ENCODE results near the gene SYCP1. TPM values are rescaled to one million over a fixed set of nuclear protein-coding genes. Genes with fewer than 3 reads are reported as not detected.

Gene SYCP1
- total and polyA plus RNA-seq, 2 experiments from 2014 or later, result 0.24 to 0.66 TPM

GRCh38 chr1:115036814-115037507 is 182.3 kb downstream of the SYCP1 start:
- TF ChIP-seq STAT1 (IDR thresholded peaks at IDR 0.05; ENCODE audit: unreplicated experiment), result no peak
- TF ChIP-seq, protein P1, sequence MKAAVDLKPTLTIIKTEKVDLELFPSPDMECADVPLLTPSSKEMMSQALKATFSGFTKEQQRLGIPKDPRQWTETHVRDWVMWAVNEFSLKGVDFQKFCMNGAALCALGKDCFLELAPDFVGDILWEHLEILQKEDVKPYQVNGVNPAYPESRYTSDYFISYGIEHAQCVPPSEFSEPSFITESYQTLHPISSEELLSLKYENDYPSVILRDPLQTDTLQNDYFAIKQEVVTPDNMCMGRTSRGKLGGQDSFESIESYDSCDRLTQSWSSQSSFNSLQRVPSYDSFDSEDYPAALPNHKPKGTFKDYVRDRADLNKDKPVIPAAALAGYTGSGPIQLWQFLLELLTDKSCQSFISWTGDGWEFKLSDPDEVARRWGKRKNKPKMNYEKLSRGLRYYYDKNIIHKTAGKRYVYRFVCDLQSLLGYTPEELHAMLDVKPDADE (IDR thresholded peaks at IDR 0.05), result no peak
- TF ChIP-seq REST (IDR thresholded peaks at IDR 0.05; ENCODE audit: unreplicated experiment), result no peak
- no peak for TF ChIP-seq NANOG (IDR thresholded peaks at IDR 0.05; ENCODE audit: borderline replicate concordance)
- TF ChIP-seq, protein P2, sequence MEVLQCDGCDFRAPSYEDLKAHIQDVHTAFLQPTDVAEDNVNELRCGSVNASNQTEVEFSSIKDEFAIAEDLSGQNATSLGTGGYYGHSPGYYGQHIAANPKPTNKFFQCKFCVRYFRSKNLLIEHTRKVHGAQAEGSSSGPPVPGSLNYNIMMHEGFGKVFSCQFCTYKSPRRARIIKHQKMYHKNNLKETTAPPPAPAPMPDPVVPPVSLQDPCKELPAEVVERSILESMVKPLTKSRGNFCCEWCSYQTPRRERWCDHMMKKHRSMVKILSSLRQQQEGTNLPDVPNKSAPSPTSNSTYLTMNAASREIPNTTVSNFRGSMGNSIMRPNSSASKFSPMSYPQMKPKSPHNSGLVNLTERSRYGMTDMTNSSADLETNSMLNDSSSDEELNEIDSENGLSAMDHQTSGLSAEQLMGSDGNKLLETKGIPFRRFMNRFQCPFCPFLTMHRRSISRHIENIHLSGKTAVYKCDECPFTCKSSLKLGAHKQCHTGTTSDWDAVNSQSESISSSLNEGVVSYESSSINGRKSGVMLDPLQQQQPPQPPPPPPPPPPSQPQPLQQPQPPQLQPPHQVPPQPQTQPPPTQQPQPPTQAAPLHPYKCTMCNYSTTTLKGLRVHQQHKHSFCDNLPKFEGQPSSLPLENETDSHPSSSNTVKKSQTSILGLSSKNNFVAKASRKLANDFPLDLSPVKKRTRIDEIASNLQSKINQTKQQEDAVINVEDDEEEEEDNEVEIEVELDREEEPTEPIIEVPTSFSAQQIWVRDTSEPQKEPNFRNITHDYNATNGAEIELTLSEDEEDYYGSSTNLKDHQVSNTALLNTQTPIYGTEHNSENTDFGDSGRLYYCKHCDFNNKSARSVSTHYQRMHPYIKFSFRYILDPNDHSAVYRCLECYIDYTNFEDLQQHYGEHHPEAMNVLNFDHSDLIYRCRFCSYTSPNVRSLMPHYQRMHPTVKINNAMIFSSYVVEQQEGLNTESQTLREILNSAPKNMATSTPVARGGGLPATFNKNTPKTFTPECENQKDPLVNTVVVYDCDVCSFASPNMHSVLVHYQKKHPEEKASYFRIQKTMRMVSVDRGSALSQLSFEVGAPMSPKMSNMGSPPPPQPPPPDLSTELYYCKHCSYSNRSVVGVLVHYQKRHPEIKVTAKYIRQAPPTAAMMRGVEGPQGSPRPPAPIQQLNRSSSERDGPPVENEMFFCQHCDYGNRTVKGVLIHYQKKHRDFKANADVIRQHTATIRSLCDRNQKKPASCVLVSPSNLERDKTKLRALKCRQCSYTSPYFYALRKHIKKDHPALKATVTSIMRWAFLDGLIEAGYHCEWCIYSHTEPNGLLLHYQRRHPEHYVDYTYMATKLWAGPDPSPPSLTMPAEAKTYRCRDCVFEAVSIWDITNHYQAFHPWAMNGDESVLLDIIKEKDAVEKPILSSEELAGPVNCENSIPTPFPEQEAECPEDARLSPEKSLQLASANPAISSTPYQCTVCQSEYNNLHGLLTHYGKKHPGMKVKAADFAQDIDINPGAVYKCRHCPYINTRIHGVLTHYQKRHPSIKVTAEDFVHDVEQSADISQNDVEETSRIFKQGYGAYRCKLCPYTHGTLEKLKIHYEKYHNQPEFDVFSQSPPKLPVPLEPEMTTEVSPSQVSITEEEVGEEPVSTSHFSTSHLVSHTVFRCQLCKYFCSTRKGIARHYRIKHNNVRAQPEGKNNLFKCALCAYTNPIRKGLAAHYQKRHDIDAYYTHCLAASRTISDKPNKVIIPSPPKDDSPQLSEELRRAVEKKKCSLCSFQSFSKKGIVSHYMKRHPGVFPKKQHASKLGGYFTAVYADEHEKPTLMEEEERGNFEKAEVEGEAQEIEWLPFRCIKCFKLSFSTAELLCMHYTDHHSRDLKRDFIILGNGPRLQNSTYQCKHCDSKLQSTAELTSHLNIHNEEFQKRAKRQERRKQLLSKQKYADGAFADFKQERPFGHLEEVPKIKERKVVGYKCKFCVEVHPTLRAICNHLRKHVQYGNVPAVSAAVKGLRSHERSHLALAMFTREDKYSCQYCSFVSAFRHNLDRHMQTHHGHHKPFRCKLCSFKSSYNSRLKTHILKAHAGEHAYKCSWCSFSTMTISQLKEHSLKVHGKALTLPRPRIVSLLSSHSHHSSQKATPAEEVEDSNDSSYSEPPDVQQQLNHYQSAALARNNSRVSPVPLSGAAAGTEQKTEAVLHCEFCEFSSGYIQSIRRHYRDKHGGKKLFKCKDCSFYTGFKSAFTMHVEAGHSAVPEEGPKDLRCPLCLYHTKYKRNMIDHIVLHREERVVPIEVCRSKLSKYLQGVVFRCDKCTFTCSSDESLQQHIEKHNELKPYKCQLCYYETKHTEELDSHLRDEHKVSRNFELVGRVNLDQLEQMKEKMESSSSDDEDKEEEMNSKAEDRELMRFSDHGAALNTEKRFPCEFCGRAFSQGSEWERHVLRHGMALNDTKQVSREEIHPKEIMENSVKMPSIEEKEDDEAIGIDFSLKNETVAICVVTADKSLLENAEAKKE (CRISPR knock-in tag; IDR thresholded peaks at IDR 0.05), result no peak
- no peak for TF ChIP-seq EZH2 (IDR thresholded peaks at IDR 0.05; ENCODE audit: low read depth, unreplicated experiment)
- TF ChIP-seq POLR2AphosphoS5 (IDR thresholded peaks at IDR 0.05; ENCODE audit: low read depth), result no peak
- H3K4me2 ChIP-seq, result no peak overlapping the region
- ATAC-seq (no peak), DNase-seq (ENCODE audit: low spot score) (no peak)
- H3K36me3 Mint-ChIP-seq (ENCODE audit: low read depth), result no peaks in the 10 kb centered on the region
- no peak overlapping the region for H2AFZ ChIP-seq
- no peaks in the 10 kb centered on the region for H3K9me2 ChIP-seq (ENCODE audit: insufficient read depth)
- no peak overlapping the region for H3K27ac ChIP-seq (ENCODE audit: low read depth)
- no peaks in the 10 kb centered on the region for H4K20me1 ChIP-seq (replicated peaks; ENCODE audit: insufficient read depth)
- no peaks in the 10 kb centered on the region for H3K9me3 Mint-ChIP-seq
- H3K27me3 ChIP-seq (ENCODE audit: insufficient read depth), result no peaks in the 10 kb centered on the region
- no peak overlapping the region for H3K4me3 Mint-ChIP-seq
- peaks cover 3% of the 10 kb centered on the region; the same call in 1 of the 3 replicates for H3K4me1 Mint-ChIP-seq
- H3K27me3 Mint-ChIP-seq (ENCODE audit: insufficient read depth, low read depth, poor library complexity), result no peaks in the 10 kb centered on the region
- H3K27ac Mint-ChIP-seq, result no peak overlapping the region
- no peaks in the 10 kb centered on the region for H3F3A ChIP-seq (replicated peaks; ENCODE audit: low read depth)
- H3K4me3 ChIP-seq, result no peak overlapping the region
- H3K36me3 ChIP-seq (ENCODE audit: insufficient read depth), result no peaks in the 10 kb centered on the region
- no peaks in the 10 kb centered on the region for H3K4me1 ChIP-seq (ENCODE audit: insufficient read depth)
- no peaks in the 10 kb centered on the region for H3K79me2 ChIP-seq (replicated peaks; ENCODE audit: insufficient read depth)
